ENCODE measurements around the gene NCF4.

The NCF4 gene

DNA sequence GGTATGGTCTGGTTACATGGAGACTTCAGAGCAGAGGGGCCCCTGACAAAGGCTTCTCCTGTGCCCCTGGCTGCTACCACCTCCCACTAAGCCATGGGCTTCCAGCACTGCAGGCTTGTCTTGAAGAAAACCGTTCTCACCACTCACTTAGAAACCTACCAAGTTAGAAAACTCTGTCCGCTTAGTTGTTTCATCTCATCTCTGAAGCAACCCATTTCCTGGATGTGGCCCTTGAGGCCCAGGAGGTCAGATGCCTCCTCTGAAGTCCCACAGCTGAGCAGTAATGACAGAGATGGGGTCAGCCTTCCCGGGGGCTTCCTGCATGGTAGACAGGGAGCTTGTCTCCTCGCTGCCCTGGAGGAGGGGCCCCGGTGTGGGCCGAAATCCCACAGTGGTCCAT, 65.5 kb downstream of the NCF4 start:
- Mint-ChIP-seq H3K9me3 (no peaks in the 10 kb centered on the region), H3K27ac (peak overlapping the region in 1 of 2 donors; percentile 92), H3K4me3 (no peak overlapping the region), H3K27me3 (peaks cover 35% of the 10 kb centered on the region), H3K4me1 (peaks cover 3% of the 10 kb centered on the region)
- DNase-seq (no peak), ATAC-seq (no peak)

DNA sequence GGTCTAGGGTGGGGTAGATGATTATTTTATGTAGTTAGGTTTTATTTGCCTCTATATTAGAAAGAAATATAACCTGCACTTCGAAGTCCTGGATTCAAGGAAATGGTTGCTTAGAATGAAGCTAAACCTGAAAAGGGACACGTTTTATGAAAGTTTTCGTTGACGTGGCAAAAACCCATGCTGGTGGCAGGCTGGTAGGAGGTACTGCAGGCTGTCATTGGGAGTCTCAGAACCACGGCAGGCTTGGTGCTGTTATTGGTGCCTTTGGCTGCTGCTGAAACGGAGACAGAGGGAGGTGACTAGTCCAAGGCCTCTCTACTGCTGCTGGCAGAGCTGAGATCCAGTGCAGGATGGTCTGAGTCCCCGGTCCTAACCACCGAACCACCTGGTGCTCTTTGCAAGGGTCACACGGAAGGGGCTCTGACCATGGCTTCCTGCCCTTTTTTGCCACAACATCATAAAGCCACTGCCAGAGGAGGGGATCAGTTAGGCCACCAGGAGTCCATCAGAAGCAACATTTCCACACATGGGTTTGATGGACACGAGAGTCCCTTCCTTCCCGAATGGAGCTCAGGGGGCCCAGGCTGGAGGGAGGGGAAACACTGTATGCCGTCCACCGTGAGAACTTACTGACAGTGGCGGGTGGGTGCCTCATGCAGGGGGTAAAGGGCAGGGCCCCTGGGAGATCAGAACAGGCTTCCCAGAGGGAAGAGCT, 66.1 kb downstream of the NCF4 start:
- Mint-ChIP-seq H3K27me3 (peaks cover 31% of the 10 kb centered on the region), H3K27ac (no peak overlapping the region), H3K4me1 (no peaks in the 10 kb centered on the region), H3K9me3 (no peaks in the 10 kb centered on the region), H3K4me3 (no peak overlapping the region)
- DNase-seq (no peak), ATAC-seq (no peak)

Measured in stimulated activated naive CD8-positive, alpha-beta T cell treated with anti-CD3 and anti-CD28 coated beads, Interleukin-15, amount 100 ng/mL, for 72 hours (primary cell).